LNCaP clone FGC (cell line): ENCODE results near the gene TTC23.

Experiments
- DNase-seq: peaks from one replicate; pipeline ENCODE4 v3.0.0-alpha.2; 2011; ENCODE audit warnings: low read depth
- H3K4me3 ChIP-seq: 2 replicates; pipeline ENCODE4 v1.5.1; 2011; ENCODE audit warnings: mild to moderate bottlenecking, low read depth, low read length, control low read depth
- TF ChIP-seq, protein P1 (sequence below): IDR thresholded peaks from 2 replicates; pipeline ENCODE4 v1.5.1; 2012; ENCODE audit warnings: mild to moderate bottlenecking; ENCODE audit not compliant: control insufficient read depth, insufficient read depth; ENCODE audit errors: extremely low read depth

The TTC23 gene

DNA sequence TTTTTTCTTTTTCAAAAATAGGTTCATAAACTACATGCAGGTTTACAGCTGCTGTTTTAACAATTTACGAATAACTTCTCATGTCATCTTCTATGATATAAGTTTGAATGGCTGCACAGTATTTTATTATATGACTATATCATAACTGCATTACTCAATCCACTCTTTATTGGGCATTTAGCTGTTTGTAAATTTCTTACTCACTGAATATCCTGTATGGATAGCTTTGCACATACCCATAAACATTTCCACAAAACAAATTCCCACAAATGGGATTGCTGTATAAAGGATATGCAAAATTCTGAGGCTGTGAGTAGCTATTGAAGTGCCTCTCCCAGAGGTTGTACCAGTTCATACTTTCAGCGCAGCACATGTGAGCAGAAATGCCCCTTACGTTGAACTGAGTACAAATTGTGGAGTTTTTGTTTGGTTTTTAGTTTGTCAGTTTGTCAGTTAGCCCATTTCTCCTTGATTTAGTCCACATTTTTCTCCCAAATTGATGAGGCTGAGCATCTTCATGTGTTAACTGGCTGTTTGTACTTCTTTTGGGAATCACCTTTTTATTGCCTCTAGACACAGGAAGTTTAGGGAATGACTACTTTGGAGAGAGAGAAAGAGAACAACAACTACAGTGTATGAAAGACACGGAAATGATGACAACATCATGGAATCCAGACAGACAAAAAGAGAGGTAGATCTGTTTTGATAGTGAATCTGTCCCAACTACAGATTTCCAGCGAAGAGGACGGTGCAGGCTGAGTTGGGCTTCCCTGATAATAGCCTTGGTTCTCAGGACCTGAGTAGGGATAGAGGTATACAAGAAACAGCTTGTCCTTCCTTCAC, 24.8 kb downstream of the TTC23 start:
- TF ChIP-seq, protein P1, sequence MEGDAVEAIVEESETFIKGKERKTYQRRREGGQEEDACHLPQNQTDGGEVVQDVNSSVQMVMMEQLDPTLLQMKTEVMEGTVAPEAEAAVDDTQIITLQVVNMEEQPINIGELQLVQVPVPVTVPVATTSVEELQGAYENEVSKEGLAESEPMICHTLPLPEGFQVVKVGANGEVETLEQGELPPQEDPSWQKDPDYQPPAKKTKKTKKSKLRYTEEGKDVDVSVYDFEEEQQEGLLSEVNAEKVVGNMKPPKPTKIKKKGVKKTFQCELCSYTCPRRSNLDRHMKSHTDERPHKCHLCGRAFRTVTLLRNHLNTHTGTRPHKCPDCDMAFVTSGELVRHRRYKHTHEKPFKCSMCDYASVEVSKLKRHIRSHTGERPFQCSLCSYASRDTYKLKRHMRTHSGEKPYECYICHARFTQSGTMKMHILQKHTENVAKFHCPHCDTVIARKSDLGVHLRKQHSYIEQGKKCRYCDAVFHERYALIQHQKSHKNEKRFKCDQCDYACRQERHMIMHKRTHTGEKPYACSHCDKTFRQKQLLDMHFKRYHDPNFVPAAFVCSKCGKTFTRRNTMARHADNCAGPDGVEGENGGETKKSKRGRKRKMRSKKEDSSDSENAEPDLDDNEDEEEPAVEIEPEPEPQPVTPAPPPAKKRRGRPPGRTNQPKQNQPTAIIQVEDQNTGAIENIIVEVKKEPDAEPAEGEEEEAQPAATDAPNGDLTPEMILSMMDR: no peak
- DNase-seq: no peak
- H3K4me3 ChIP-seq: no peak overlapping the region

DNA sequence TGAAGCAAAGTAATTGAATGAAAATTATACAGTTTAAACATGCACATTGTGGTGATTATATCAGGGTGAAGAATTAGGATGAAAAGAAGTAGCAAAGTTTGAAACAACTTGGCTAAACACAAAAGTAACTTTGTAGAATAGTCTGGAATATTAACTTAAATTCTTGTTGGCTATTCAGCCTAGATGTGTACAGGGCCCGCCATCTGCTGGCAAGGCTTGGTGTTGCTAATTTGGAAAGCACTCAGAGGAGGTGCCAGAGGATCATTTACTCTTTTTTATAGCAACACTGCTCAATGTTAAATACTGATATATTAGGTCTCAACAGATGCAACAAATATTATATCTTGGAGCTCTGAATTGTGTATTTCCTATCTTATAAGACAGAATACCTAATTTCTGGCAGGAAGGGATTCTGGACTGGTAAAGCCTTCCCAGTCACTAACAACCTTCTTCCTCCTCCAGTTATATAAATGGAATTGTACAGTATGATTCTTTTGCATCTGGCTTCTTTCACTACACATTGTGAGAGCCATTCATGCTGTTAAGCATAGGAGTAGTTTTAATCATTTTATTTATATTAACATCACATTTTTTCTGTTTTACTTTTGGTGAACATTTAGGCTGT, 36.1 kb downstream of the TTC23 start:
- TF ChIP-seq, protein P1: peak; percentile 90
- no peak for DNase-seq
- H3K4me3 ChIP-seq: no peak overlapping the region

DNA sequence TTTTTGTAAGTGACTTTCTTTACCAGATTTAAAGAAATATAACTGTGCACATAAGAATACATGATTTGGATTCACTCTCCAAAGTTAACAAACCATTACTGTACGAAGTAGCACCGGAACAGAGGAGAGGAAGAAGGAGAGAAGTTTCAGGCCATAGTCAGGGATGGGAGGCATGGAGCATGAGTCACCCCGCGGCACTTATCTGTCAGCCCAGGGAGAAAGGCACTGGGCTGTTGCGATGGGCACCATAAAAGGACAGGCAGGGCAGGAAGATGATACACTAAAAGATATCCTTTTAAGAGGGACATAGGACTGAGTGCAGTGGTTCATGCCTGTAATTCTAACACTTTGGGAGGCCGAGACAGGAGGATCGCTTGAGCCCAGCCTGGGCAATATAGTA, 37.0 kb downstream of the TTC23 start:
- TF ChIP-seq, protein P1: no peak
- DNase-seq: no peak

DNA sequence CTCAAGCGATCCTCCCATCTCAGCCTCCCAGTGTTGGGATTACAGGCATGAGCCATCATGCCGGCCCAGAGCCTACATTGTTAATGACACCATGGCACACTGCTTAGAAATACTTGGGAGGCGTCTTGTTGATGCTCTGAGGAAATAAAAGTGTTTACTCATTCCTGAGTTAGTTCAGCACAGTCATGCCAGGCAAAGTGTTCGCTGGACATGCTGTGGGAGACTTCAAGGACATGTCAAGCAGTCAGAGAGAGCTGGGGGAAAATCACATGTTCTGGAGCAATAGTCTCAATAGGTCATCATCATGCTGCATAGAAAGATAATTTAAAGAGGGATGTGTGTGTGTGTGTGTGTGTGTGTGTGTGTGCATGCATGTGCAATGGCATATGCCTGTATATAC, 37.5 kb downstream of the TTC23 start:
- H3K4me3 ChIP-seq: no peak overlapping the region
- no peak for DNase-seq
- TF ChIP-seq, protein P1: no peak

More for the DNA sequence above, 37.0 kb downstream of the TTC23 start:
- H3K4me3 ChIP-seq: no peak overlapping the region

DNA sequence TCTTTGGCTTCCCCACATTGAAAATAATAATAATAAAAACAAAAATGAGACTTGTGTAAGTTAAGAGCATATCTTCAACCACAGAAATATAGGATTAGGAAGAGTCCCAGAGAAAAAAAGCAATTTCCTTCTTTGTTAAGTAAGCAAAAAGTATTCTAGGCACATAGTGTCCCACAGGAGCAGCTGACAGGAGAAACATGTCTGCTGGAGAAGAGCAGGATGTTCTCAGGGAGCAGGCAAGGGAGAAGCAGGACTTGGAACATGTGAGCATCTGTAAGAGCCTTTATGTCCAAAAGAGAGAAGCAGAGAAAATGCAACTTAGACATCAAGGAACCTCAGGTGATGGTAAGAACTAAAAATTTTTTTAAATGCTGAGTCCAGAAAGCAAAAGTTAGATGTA, 39.0 kb downstream of the TTC23 start:
- TF ChIP-seq, protein P1: no peak
- H3K4me3 ChIP-seq: no peak overlapping the region
- DNase-seq: no peak

DNA sequence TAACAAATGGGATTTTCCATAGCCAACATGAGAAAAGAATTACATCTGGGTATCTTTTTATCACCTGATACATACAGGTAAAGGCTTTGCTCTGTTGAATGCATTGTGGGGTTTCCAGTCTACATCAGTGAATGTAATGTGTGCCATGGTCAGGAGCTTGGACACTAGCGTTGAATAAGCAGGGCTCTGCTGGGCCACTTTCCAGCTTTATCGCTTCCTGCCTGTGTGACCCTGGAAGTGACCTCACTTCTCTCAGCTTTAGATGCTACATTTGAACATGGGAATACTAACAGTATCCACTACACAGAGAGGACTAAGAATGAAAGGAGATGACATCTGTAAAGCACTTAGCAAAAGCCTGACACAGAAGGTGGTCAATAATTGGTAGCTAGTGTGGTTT, 40.1 kb downstream of the TTC23 start:
- TF ChIP-seq, protein P1: no peak
- no peak for DNase-seq

More for the DNA sequence above, 40.1 kb downstream of the TTC23 start:
- no peak overlapping the region for H3K4me3 ChIP-seq
